ENCODE data around the gene CD44. TPM values are rescaled to one million over a fixed set of nuclear protein-coding genes. Genes with fewer than 3 reads are reported as not detected.
A peak's percentile ranks its signal among the peaks of the same experiment; 100 is the strongest.

The CD44 gene
- total and polyA plus RNA-seq, 10 of the 15 experiments (the other 5 are each of a cell fraction or from before 2014, with no cell fraction given) = 57.1 to 293 (median 120) TPM

- H3K36me3 ChIP-seq (ENCODE audit: control insufficient read depth in 2 of 2, insufficient read depth in 2 of 2, low read length in 1 of 2) = no peaks in the 10 kb centered on the region
- WGBS (ENCODE audit: insufficient coverage, insufficient replicate concordance, low lambda C conversion rate, missing lambda C conversion rate) = 0% methylated on average over 1 of the region's 1 CpG
- intact Hi-C loops (cut with micrococcal nuclease; ENCODE audit: unreplicated experiment) = loop anchor here (1.0 to 5.0 kb wide), 5 partner anchors 66 to 313 kb away; no protein-coding TSS in a partner anchor
Observed at GRCh38 chr11:35238882-35239281, 99.9 kb downstream of the CD44 start.

More at GRCh38 chr11:35238882-35239281, 99.9 kb downstream of the CD44 start:
- FAIRE-seq (no peak), DNase-seq (ENCODE audit: low read depth, low spot score) (no peak), ATAC-seq (peak; percentile 14; the same call in 2 of the 3 replicates)
- Histone ChIP-seq H3K4me2 (ENCODE audit: control insufficient read depth, insufficient read depth) (no peak overlapping the region; the same call in 1 of the 2 replicates), H3K27me3 (replicated peaks in 1 of 2; ENCODE audit: control insufficient read depth in 2 of 2, insufficient read depth in 2 of 2, low read length in 1 of 2) (no peaks in the 10 kb centered on the region), H3K27ac (ENCODE audit: control insufficient read depth, insufficient read depth) (no peak overlapping the region), H2AFZ (ENCODE audit: control insufficient read depth, low read depth, low read length) (no peak overlapping the region), H3K4me1 (ENCODE audit: control insufficient read depth, insufficient read depth, low read length) (peaks cover 19% of the 10 kb centered on the region), H3K4me3 (no peak overlapping the region), H3K79me2 (ENCODE audit: control insufficient read depth, insufficient read depth, low read length) (no peaks in the 10 kb centered on the region), H3K9ac (ENCODE audit: control insufficient read depth, insufficient read depth, low read length) (no peak overlapping the region), H3K9me3 (replicated peaks; ENCODE audit: control insufficient read depth, insufficient read depth, low read length) (no peaks in the 10 kb centered on the region), H4K20me1 (ENCODE audit: control insufficient read depth, insufficient read depth) (no peaks in the 10 kb centered on the region)
- CTCF ChIA-PET = interaction anchor here (0.6 to 11.7 kb wide), 27 partner anchors 8 to 316 kb away, joined by 3 to 98 read pairs (median 4); no protein-coding TSS in a partner anchor
- SMC1A ChIA-PET (ENCODE audit: uncharacterized antibody, unreplicated experiment) = interaction anchor here (0.7 to 6.5 kb wide), 32 partner anchors 17 to 321 kb away, joined by 3 to 64 read pairs (median 4); no protein-coding TSS in a partner anchor
- BruUV-seq (replicated peaks) = no TSS peak
- no peak for TF ChIP-seq E4F1 (IDR thresholded peaks at IDR 0.05; ENCODE audit: borderline replicate concordance, partially characterized antibody)
- TF ChIP-seq MTA3 (IDR thresholded peaks at IDR 0.05; ENCODE audit: borderline replicate concordance, low read length) = no peak
- no peak for TF ChIP-seq ZNF274 (IDR thresholded peaks at IDR 0.05; ENCODE audit: insufficient read depth, insufficient read length)
- no peak for TF ChIP-seq NFXL1 (IDR thresholded peaks at IDR 0.05; ENCODE audit: borderline replicate concordance)
- POLR2A ChIA-PET = no interaction called here
- in situ Hi-C loops (cut with MboI) = loop anchor here (5.0 kb wide), 2 partner anchors 242 to 317 kb away; no protein-coding TSS in a partner anchor
- RAD21 ChIA-PET (ENCODE audit: unreplicated experiment) = interaction anchor here (0.6 to 7.4 kb wide), 20 partner anchors 18 to 319 kb away, joined by 3 to 79 read pairs (median 4); no protein-coding TSS in a partner anchor

Data from GM12878 (cell line).